Colonic mucosa (tissue), 4 donors: ENCODE results near the gene CCDC180. TPM values are rescaled to one million over a fixed set of nuclear protein-coding genes. Genes with fewer than 3 reads are reported as not detected.

Source experiments
- DNase-seq: peaks from one replicate; pipeline ENCODE4 v3.0.0-alpha.2; 2020
- H3K27ac ChIP-seq: fragments of 200-600 bp; one replicate; pipeline ENCODE4 v1.8.0; 2021
- H3K27me3 ChIP-seq: fragments of 200-600 bp; one replicate; pipeline ENCODE4 v1.8.0; 2021
- H3K36me3 ChIP-seq: fragments of 200-600 bp; one replicate; pipeline ENCODE4 v1.8.0; 2021
- H3K4me1 ChIP-seq: fragments of 200-600 bp; one replicate; pipeline ENCODE4 v1.8.0; 2021; ENCODE audit warnings: mild to moderate bottlenecking
- H3K4me3 ChIP-seq: fragments of 200-600 bp; one replicate; pipeline ENCODE4 v1.8.0; 2021
- H3K9ac ChIP-seq, 2 donors: one replicate each; pipeline ENCODE4 v1.7.0; 2013; ENCODE audit warnings: control low read depth in 2 of 2, low read depth in 2 of 2, low read length in 2 of 2
- H3K9me3 ChIP-seq: fragments of 200-600 bp; one replicate; pipeline ENCODE4 v1.8.0; 2021
- CTCF ChIP-seq: fragments of 200-600 bp; IDR thresholded peaks from one replicate; pipeline ENCODE4 v1.8.0; 2022; ENCODE audit warnings: antibody characterized with exemption, mild to moderate bottlenecking
- intact Hi-C: fragments of 100-400 bp; cut with DNase I; formaldehyde crosslinking; loops from one replicate; pipeline ENCODE4 v1.14.1; 2022
- total RNA-seq, 2 donors: library from RNA; stranded (reverse); fragmentation: NEBNext Ultra II Directional in 1 of 2; extraction: Animal tissue kit (Norgen Biotek cat#: 25700) in 1 of 2; gene quantifications; one replicate each; pipeline ENCODE4 v1.2.1, GENCODE V29; 2021
- donor health status: healthy.
- donor health status: DM: no; HTN: no; CAD: no.
- donor health status: DM: no; HTN: no; CAD: no.

CCDC180 gene
- total RNA-seq, 2 donors from 2014 or later = 0.67 to 1.5 TPM

- Histone ChIP-seq H3K9me3 (no peaks in the 10 kb centered on the region), H3K9ac (no peak overlapping the region), H3K4me1 (no peaks in the 10 kb centered on the region), H3K27me3 (no peaks in the 10 kb centered on the region), H3K36me3 (no peaks in the 10 kb centered on the region), H3K27ac (no peak overlapping the region), H3K4me3 (no peak overlapping the region)
- intact Hi-C loops = no loop called here
- no peak for DNase-seq
- TF ChIP-seq CTCF = no peak
Observed at GRCh38 chr9:97280755-97281330, 26.6 kb upstream of the CCDC180 start.

GRCh38 chr9:97283768-97284167 lies 23.7 kb upstream of the CCDC180 start:
- no peaks in the 10 kb centered on the region for H3K4me1 ChIP-seq
- H3K9me3 ChIP-seq = no peaks in the 10 kb centered on the region
- no peak overlapping the region for H3K4me3 ChIP-seq
- intact Hi-C loops = no loop called here
- H3K27ac ChIP-seq = no peak overlapping the region
- no peak for DNase-seq
- no peaks in the 10 kb centered on the region for H3K36me3 ChIP-seq
- no peak overlapping the region for H3K9ac ChIP-seq
- H3K27me3 ChIP-seq = no peaks in the 10 kb centered on the region
- TF ChIP-seq CTCF = no peak

- TF ChIP-seq CTCF = no peak
- Histone ChIP-seq H3K4me1 (no peaks in the 10 kb centered on the region), H3K9ac (no peak overlapping the region), H3K27ac (no peak overlapping the region), H3K36me3 (no peaks in the 10 kb centered on the region), H3K27me3 (no peaks in the 10 kb centered on the region), H3K4me3 (no peak overlapping the region), H3K9me3 (no peaks in the 10 kb centered on the region)
- intact Hi-C loops = no loop called here
- DNase-seq = no peak
Observed at GRCh38 chr9:97284798-97285197, 22.7 kb upstream of the CCDC180 start.

GRCh38 chr9:97292200-97292599 lies 15.3 kb upstream of the CCDC180 start:
- intact Hi-C loops = no loop called here
- Histone ChIP-seq H3K4me3 (no peak overlapping the region), H3K27ac (no peak overlapping the region), H3K9ac (no peak overlapping the region), H3K9me3 (no peaks in the 10 kb centered on the region), H3K27me3 (no peaks in the 10 kb centered on the region), H3K36me3 (no peaks in the 10 kb centered on the region), H3K4me1 (no peaks in the 10 kb centered on the region)
- no peak for DNase-seq
- TF ChIP-seq CTCF = no peak

- DNase-seq = no peak
- H3K4me3 ChIP-seq = no peak overlapping the region
- no peaks in the 10 kb centered on the region for H3K27me3 ChIP-seq
- no peak overlapping the region for H3K9ac ChIP-seq
- no peak for TF ChIP-seq CTCF
- intact Hi-C loops = no loop called here
- H3K4me1 ChIP-seq = no peaks in the 10 kb centered on the region
- H3K27ac ChIP-seq = no peak overlapping the region
- no peaks in the 10 kb centered on the region for H3K36me3 ChIP-seq
- H3K9me3 ChIP-seq = no peaks in the 10 kb centered on the region
Observed at GRCh38 chr9:97293207-97293721, 14.2 kb upstream of the CCDC180 start.
